Measurements from ENCODE around the gene DNAH8.

Gene DNAH8

GRCh38 chr6:39056191-39056590, 341.1 kb downstream of the DNAH8 start:
- peak; percentile 17 for DNase-seq

GRCh38 chr6:39056681-39057080, 341.6 kb downstream of the DNAH8 start:
- DNase-seq = peak; percentile 32

GRCh38 chr6:39057251-39058155, 342.4 kb downstream of the DNAH8 start:
- DNase-seq = peak; percentile 27

DNA sequence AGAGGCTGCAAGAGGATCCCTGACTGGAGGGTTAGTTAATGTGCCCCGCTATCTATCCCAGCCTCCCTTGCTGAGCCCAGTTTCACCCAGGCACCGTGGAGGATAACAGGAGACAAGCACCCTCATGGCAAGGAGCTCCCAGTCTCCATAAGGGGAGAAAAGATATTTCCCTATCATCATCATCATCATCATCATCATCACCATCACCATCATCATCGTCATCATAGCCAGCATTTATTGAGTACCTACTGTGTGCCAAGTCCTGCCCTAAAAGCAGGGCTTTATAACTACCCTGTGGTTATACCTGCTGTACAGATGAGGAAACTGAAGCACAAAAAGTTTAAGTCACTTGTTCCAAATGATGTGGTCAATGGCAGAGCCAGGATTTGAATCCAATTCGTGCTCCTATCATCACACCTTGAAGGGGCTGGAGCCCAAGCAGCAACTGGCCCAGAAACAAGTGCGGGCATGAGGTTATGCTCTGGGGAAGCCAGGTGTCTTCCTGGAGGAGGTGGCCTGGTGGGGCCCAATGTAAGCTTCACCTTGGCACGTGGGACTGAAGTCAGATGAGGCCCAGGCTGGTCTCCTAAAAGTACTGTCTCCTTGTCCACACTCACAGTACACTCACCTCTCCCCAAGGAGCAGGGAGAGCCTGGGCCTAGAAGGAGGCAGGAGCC, 343.5 kb downstream of the DNAH8 start:
- DNase-seq = no peak

- DNase-seq = no peak
These were observed 344.6 kb downstream of the DNAH8 start for GRCh38 chr6:39059496-39060310.

DNA sequence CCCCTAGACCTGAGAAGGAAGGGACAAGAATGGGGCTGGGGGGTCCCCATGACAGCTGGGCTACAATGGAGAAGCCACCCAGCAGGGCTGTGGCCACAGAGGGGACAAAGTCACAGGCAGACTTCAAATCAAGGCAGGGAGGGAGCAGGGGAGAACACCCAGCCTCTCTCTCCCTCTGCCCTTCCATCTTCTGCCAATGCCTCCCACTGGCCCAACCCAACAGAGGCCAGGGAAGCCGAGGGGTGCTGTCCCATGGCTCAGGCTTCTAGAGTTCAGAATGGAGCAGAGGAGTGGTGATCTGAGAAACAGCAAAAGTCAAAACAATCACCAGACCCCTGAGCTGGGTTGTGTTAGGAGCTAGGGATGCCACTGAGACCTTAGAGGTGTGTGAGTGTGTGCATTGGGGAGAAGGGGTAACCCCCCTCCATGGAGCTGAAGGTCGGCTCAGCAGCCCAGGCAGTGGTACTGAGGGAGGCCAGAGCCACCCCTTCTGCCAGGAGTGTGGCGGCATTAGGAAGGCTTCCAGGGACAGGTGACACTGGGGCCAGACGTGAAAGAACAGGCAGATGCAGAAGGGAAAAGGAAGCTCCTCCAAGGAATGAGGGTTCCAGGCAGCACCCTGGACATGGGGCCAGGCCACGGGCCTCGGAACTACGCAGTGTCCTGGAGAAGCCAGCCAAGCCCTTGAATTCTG, 345.5 kb downstream of the DNAH8 start:
- DNase-seq = no peak

- DNase-seq = no peak
These were observed 346.1 kb downstream of the DNAH8 start for GRCh38 chr6:39061182-39061581.

GRCh38 chr6:39061588-39061987, 346.5 kb downstream of the DNAH8 start:
- DNase-seq = no peak

DNA sequence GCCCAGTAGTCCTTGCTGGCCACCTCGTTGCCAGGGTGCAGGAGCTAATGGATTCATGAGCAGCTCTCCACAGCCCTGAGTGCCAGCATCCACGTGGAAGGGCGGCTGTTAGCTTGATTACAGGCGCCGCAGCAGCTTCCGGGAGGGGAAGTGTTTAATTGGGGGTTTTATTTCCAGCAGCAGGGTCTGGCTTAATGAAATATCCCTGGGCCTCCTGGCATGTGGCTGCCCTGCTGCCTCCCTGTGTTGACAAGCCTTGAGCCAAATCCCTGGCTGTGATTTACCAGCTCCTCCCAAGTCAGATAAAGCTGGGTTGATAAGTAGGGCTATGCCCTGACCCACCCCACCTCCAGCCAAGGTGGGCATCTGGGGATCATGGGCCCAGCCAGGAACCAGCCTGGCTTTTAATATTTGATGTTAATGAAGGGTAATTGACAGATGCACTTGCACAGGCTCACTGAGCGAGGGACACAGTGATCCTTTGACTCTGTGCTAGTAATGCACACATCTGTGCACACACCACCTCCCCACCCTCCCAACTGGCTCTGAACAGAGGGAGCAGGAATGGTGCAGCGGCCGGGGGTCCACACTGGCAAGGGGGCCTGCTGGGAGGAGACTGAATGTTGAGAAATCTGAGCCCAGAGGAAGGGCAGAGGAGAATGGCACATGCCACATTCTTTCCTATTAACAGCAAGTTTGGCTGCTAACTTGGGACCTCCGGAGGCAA, 347.1 kb downstream of the DNAH8 start:
- DNase-seq = no peak

DNA sequence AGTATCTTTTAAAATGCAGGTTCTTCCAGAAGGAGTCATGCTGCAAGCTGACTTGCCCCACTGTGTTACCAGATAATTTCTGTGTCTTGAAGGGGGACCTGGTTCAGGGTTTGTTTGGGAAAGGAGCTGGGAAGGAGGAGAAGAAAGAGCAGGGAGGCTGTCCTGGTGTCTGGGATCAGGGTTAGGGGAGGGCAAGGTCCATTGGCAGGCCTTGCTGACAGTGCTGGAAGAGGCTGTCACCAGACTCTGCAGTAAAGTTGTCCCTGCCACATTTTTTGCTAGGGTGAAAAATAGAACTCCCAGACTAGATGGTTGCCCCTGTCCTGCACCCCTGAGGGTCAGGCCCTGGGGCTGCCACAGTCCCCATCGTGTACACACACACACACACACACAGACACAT, 348.4 kb downstream of the DNAH8 start:
- DNase-seq = no peak

- no peak for DNase-seq
These were observed 350.4 kb downstream of the DNAH8 start for GRCh38 chr6:39065561-39065960.

GRCh38 chr6:39068391-39068790, 353.3 kb downstream of the DNAH8 start:
- no peak for DNase-seq

GRCh38 chr6:39072830-39073229, 357.7 kb downstream of the DNAH8 start:
- peak; percentile 37 for DNase-seq

- DNase-seq = peak; percentile 26
These were observed 358.6 kb downstream of the DNAH8 start for GRCh38 chr6:39073471-39074355.

DNA sequence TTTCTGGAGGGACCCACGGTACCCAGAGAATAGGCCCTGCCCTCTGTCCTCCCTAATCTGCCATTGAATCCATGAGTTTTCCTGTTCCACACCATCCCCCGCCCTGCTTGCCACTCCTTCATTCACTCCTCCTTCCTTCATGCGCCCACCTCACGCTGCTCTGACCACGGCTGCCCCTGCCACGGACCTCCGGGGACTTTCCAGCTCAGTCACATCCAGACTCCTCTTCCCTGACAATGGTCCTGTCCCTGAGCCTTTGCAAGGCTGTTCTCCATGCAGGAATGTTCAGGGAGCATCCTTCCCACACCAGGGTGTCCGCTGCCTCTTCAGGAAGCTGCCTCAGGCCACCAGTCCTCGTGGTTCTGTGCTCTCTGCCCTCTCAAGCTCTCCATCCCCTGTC, 359.4 kb downstream of the DNAH8 start:
- DNase-seq = peak; percentile 1

DNA sequence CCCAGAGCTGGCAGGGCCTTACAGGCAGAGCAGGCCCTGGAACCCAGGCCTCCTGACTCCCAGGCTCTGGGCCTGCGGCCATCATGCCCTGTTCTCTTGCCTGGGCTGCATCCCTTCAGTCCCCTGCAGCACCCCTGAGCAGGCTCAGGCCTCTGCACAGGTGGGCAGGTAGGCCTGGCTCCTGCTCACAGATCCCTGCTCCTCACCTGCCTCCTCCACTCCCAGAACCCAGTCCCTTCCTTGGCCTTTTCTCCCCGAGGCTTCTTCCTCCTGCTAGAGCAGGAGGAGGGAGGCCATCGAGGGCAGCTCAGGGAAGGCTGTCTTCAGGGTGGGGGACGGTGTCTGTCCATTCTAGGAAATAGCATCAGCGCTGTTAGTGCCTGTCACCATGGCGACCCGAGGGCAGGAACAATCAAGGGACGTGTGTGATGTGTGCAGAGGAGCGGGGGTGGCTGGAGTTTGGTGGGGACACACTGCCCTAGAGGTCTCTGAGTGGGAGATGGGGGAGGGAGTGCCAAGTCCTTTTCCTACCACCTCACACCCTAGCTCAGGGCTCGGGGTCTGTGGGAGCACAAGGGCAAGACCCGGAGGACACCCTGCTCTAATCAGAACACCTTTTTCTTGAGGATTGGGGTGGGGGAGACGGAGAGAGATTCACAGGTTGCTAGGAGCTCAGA, 360.0 kb downstream of the DNAH8 start:
- DNase-seq = peak; percentile 35

GRCh38 chr6:39075807-39076622, 360.9 kb downstream of the DNAH8 start:
- peak; percentile 12 for DNase-seq

DNA sequence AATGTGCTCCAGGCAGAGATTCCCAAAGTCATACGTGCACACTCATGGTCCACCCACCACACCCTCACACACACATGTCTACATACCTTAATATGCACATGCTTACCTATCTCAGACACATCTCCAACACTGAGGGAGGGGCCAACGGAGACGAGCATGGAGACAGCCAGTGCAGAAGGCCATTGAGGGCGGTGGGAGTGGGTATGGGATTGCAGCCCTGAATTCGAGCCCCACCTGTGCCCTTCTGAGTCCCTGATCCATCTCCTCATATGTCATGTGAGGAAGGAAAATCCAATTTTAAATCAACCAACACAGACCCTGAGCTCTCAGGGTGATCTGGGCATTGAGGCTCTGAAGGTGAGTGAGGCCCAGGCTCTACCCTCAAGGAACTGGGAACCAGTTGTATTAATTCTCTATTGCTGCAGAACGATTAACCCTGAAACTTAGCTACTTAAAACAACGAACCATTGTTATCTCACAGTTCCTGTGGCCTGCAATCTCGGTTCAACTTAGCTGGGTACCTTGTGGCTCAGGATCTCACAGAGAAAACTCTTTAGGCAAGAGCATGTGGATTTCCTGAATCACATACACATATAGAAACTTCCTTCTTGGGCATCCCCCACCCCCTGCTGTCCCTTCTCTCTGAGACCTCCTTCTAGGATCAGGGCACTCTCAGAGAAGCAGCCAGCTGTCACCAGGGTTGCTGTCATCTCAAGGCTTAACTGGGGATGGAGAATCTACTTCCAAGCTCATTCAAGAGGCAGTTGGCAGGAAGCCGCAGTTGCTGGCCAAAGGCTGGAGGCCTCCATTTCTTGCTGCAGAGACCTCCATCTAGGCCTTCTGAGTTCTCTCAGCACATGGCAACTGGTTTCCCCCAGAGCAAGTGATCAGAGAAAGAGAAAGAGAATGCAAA, 361.8 kb downstream of the DNAH8 start:
- peak; percentile 32 for DNase-seq
